Measurements from ENCODE around the gene FAM47E. TPM values are rescaled to one million over a fixed set of nuclear protein-coding genes. Genes with fewer than 3 reads are reported as not detected.

FAM47E gene
- total RNA-seq, 4 donors from 2014 or later: 1.7 to 7.8 (median 3.1) TPM

DNA sequence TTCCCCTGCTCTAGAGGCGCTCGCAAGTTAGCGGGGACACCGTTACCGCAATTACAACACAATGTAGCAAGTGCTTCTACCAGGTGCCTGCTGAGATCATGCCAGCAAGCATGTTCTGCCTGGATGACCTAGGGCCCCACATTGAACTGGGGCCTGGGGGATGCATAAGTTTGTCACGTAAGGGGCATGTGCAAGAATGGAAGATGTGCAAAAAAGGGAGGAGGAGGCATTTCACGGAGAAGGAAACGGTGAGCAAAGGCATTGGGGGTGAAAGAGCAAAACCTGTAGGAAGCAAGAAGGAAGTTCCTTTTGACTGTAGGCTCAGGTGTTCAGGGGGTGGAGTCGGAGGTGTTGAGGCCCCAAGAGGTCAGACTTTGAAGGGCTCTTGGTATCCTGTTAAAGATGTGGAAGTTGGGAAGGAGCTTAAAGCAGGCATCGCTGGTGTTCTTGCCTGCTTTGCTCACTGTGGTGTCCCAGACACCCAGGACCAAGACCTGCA, 37.3 kb upstream of the FAM47E start:
- no peak for DNase-seq (ENCODE audit: low spot score)
- ATAC-seq (ENCODE audit: low FRiP score): no peak
- TF ChIP-seq, protein P1, sequence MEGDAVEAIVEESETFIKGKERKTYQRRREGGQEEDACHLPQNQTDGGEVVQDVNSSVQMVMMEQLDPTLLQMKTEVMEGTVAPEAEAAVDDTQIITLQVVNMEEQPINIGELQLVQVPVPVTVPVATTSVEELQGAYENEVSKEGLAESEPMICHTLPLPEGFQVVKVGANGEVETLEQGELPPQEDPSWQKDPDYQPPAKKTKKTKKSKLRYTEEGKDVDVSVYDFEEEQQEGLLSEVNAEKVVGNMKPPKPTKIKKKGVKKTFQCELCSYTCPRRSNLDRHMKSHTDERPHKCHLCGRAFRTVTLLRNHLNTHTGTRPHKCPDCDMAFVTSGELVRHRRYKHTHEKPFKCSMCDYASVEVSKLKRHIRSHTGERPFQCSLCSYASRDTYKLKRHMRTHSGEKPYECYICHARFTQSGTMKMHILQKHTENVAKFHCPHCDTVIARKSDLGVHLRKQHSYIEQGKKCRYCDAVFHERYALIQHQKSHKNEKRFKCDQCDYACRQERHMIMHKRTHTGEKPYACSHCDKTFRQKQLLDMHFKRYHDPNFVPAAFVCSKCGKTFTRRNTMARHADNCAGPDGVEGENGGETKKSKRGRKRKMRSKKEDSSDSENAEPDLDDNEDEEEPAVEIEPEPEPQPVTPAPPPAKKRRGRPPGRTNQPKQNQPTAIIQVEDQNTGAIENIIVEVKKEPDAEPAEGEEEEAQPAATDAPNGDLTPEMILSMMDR (IDR thresholded peaks at IDR 0.05): no peak

DNA sequence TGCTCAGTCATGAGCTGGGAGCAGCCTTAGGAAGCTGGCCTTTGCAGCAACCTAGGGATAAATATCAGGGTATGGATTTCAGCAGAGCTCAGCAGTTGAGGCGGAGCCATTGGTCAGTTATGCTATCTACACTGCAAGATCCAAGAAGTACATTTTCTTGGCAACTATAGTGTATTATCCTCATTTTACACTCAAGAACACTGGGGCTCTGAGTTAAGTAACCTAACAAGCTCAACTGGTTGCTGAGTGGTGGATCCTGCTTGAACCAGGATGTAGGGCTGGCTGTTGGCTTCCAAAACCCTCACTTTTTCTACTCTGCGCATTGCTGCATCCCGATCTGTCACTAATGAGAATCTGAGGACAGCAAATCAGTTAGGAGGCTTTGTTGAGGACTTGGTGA, 36.4 kb upstream of the FAM47E start:
- DNase-seq (ENCODE audit: low spot score) (no peak), ATAC-seq (ENCODE audit: low FRiP score) (no peak)
- TF ChIP-seq, protein P1 (IDR thresholded peaks at IDR 0.05): no peak

DNA sequence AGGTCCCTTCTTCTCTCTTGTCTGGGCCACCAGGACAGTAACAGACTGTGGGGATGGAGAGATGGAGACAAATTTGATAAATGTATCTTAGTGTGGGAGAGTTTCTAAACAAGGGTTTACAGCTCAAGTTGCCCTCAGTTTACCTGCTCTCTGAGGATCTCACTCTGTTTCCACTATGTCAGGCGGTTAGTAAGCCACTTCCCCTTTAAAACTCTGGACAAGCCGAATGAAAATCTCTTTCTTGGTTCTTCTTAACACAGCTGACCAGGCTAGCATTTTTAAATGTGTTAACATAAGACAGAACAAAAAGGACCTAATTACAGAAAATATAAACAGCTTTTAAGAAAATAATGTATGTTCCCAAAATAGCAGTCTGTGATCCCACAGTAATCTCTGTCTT, 35.0 kb upstream of the FAM47E start:
- DNase-seq (ENCODE audit: low spot score): no peak
- TF ChIP-seq, protein P1 (IDR thresholded peaks at IDR 0.05): no peak
- no peak for ATAC-seq (ENCODE audit: low FRiP score)

DNA sequence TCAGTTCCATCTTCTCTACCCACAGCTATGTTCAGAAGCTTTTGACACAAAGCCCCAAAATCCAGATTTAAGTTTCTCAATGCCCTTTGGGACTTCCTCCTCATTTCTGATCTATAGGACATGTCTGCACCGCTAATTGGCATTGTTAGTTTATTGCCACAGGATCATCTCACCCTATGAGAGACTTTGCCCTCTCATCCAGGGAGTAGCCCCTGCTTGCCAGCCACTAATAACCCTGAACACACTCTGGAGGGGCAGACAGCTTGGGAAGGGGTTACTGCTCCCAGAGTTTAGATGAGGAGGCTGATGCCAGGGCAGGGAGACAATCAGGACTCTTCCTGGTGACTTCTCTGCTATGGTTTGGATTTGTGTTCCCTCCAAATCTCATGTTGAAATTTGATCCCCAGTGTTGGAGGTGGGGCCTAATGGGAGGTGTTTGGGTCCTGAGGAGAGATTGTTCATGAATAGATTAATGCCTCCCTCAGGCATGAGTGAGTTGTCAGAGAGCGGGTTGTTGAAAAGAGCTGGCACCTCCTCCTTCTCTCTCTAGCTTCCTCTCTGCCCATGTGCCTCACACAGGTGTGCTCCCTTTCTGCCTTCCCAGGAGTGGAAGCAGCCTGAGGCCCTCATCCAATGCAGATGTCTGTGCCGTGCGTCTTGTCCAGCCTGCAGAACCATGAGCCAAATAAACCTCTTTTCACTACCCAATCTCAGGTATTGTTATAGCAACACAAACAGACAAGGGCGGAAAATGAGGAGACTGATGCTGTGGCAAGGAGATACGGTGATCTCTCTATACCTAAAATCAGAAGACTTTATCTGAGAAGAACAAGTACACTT, 34.3 kb upstream of the FAM47E start:
- DNase-seq (ENCODE audit: low spot score) (no peak), ATAC-seq (ENCODE audit: low FRiP score) (no peak)
- TF ChIP-seq, protein P1 (IDR thresholded peaks at IDR 0.05): no peak

GRCh38 chr4:76219299-76220055, 32.0 kb upstream of the FAM47E start:
- ATAC-seq (ENCODE audit: low FRiP score) (peak; percentile 79), DNase-seq (ENCODE audit: low spot score) (no peak)
- TF ChIP-seq, protein P1 (IDR thresholded peaks at IDR 0.05): no peak

DNA sequence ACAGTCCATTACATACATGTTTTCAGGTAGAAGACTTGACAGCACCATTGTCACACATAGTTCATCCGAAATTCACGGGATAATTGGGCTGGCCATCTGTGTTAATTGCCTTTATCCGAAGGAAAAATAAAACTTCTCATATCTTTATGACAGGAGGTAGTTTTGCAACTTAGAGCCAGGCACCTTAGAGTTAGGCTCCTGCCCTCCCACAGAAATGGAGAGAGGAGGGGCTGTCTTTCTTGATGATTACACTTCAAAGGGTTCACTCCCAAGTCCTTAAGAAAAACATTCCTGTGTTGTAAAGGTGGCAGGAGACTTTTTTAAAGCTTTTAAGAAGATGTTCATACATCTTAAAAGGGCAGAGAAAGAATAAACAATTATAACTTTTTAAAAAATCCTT, 27.4 kb upstream of the FAM47E start:
- DNase-seq (ENCODE audit: low spot score) (no peak), ATAC-seq (ENCODE audit: low FRiP score) (peak; percentile 34)
- TF ChIP-seq, protein P1 (IDR thresholded peaks at IDR 0.05): no peak
